Urinary bladder (tissue), 4 donors: ENCODE results near the gene MAPK8IP1. TPM values are rescaled to one million over a fixed set of nuclear protein-coding genes. Genes with fewer than 3 reads are reported as not detected.

Experiments
- DNase-seq: peaks from one replicate; pipeline ENCODE4 v3.0.0-alpha.2; 2015; ENCODE audit errors: extremely low spot score
- H3K27ac ChIP-seq: one replicate; pipeline ENCODE4 v1.5.1; 2013; ENCODE audit warnings: low read depth, mild to moderate bottlenecking, moderate library complexity
- H3K36me3 ChIP-seq: one replicate; pipeline ENCODE4 v1.6.1; 2013; ENCODE audit warnings: mild to moderate bottlenecking, moderate library complexity; ENCODE audit not compliant: insufficient read depth
- H3K4me1 ChIP-seq: one replicate; pipeline ENCODE4 v1.6.1; 2013; ENCODE audit warnings: mild to moderate bottlenecking, moderate library complexity; ENCODE audit not compliant: insufficient read depth
- H3K4me3 ChIP-seq: one replicate; pipeline ENCODE4 v1.5.1; 2013; ENCODE audit warnings: low read depth, low read length
- WGBS: extraction: QIAGEN DNeasy Blood & Tissue Kit; methylation state at CpG from one replicate; pipeline ENCODE4 v1.1.7; 2013; 5-methylcytosine and 5-hydroxymethylcytosine counted together
- polyA plus RNA-seq: library from polyadenylated mRNA; stranded (reverse); fragments of 200-250 nt; gene quantifications from one replicate; pipeline ENCODE4 v1.2.3, GENCODE V29; 2013
- total RNA-seq: library from RNA; depleted of rRNA; stranded (reverse); fragments of >200 nt; gene quantifications from one replicate; pipeline ENCODE4 v1.2.3, GENCODE V29; 2014
- donor health status: healthy with polysubstance abuse.
- donor health status: healthy.

MAPK8IP1 gene
- total and polyA plus RNA-seq, 2 donors: 8.3 to 11.0 TPM

- no peaks in the 10 kb centered on the region for H3K36me3 ChIP-seq
- peaks cover 2% of the 10 kb centered on the region for H3K4me1 ChIP-seq
- peak overlapping the region; percentile 73 for H3K4me3 ChIP-seq
- H3K27ac ChIP-seq: peak overlapping the region; percentile 45
- 6% methylated on average over 16 of the region's 16 CpGs for WGBS
- DNase-seq: no peak
Observed at GRCh38 chr11:45917286-45917622, 31.8 kb downstream of the MAPK8IP1 start.

- peak; percentile 96 for DNase-seq
- peaks cover 2% of the 10 kb centered on the region for H3K4me1 ChIP-seq
- H3K4me3 ChIP-seq: peak within 1 kb of the TSS; percentile 73
- peak within 1 kb of the TSS; percentile 46 for H3K27ac ChIP-seq
- no peaks in the 10 kb centered on the region for H3K36me3 ChIP-seq
- WGBS: under 1% methylated on average over 45 of the region's 45 CpGs
Observed at GRCh38 chr11:45917623-45918330, 32.3 kb downstream of the MAPK8IP1 start, which contains the start of gene PEX16. PEX16 (minus strand) TSS chr11:45917877; CDS start chr11:45917811, 66 bp downstream.

DNA sequence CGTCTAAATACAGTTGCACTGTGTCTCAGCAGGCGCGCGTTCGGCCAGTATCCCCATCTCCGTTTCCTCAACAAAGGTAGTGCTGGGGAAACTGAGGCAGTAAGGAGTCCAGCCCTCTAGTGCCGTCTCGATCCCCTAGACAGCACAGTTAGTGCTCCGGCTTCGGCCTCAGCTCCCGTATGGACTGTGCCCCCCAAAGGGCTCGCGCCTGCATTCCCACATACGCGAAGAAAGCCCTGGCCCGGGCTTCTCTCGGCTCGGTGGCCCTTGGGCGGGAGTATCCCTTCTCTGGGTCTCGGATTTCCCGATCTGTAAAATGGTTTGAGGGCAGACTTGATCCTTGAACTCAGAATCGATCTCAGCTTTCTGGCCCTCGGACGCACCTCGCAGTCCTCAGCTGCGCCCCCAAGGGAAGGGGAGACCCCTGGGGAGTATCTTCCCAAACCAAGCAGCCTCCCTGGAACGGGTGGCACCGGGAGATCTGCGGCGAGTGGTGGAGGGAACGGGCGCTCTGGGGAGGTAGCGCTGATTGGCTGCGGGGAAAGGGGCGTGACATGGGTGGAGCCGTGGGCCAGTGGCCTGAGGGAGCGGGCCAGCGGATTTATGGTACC, 33.0 kb downstream of the MAPK8IP1 start:
- H3K27ac ChIP-seq: peak overlapping the region; percentile 46
- H3K36me3 ChIP-seq: no peaks in the 10 kb centered on the region
- H3K4me1 ChIP-seq: peaks cover 3% of the 10 kb centered on the region
- DNase-seq: no peak
- WGBS: under 1% methylated on average over 38 of the region's 38 CpGs
- peak overlapping the region; percentile 73 for H3K4me3 ChIP-seq

- H3K36me3 ChIP-seq: no peaks in the 10 kb centered on the region
Observed at GRCh38 chr11:45918962-45919675, 33.7 kb downstream of the MAPK8IP1 start.

DNA sequence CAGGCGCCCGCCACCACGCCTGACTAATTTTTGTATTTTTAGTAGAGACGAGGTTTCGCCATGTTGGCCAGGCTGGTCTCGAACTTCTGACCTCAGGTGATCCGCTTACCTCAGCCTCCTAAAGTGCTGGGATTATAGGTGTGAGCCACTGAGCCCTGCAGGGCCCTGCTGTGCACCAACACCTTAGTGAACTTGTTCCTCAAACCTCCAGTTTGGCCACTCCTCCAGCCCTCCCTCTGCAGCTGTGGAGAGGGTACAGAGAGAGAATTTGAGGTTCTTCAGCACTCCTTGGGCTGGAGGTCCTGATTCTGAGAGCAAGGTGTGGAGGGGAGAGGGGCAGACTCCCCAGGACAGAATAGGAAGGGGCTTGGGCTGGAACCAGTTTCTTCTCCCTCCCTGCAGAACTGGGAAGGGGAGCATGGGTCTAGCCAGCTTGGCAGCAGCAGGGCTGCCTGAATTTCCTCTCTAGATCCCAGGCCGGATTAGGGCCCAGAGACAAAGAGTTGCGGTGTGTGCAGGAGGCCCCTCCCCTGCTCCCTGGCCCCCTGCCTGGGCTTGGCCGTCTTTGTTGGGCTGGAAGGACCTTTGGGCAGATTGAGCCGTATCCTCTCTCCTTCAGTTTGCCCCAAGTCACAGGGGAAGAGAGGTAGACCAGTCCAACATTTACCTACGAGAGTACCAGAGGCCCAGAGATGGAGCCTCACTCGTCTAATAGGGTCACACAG, 34.5 kb downstream of the MAPK8IP1 start:
- WGBS: 73% methylated on average over 13 of the region's 13 CpGs
- Histone ChIP-seq H3K27ac (peak overlapping the region; percentile 33), H3K36me3 (no peaks in the 10 kb centered on the region), H3K4me3 (no peak overlapping the region), H3K4me1 (peaks cover 3% of the 10 kb centered on the region)
- DNase-seq: no peak

More at GRCh38 chr11:45918962-45919675, 33.7 kb downstream of the MAPK8IP1 start:
- H3K4me1 ChIP-seq: peaks cover 3% of the 10 kb centered on the region
- peak overlapping the region; percentile 73 for H3K4me3 ChIP-seq
- no peak overlapping the region for H3K27ac ChIP-seq
- no peak for DNase-seq
- WGBS: 67% methylated on average over 7 of the region's 7 CpGs

DNA sequence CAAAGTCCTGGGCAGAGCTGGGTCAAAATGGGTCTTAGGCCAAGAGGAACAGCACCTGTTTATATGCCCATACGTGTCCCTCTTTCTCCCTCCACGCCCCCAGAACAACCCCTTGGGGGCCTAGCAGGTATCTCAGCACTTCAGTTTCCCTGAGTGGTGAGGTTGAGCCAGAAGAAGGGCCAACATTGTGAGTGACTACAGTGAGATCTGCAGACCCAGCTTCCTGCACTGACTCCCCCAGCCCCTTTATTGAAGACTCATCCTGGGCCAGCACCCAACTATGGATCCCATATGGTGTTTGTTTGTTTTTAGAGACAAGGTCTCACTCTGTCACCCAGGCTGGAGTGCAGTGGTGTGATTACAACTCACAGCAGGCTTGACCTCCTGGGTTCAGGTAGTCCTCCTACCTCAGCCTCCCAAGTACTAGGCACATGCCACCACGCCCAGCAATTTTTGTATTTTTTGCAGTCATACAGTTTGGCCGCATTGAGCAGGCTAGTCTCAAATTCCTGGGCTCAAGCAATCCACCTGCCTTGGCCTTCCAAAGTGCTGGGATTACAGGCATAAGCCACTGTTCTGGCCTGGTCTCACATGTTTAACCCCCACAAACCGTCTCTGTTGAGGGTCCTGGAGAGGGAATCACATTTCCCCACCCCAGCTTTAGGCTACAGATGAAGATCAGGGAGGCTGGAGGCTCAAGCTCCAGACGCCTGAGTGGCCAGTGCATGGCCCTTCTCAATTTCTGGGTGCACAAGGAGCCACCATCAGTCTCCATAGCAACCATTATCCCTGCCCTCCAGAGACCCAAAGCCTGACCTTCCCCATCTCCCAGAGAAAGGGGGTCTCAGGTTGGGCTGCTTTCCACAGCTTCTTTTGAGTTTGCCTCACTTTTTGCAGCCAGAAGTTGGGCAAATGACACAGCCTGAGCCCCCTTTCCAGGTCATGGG, 35.4 kb downstream of the MAPK8IP1 start:
- WGBS: 87% methylated on average over 6 of the region's 6 CpGs
- H3K4me1 ChIP-seq: peaks cover 3% of the 10 kb centered on the region
- no peak overlapping the region for H3K4me3 ChIP-seq
- no peak for DNase-seq
- H3K27ac ChIP-seq: peak overlapping the region; percentile 33
- H3K36me3 ChIP-seq: no peaks in the 10 kb centered on the region

GRCh38 chr11:45921561-45922424, 36.3 kb downstream of the MAPK8IP1 start:
- WGBS: 26% methylated on average over 54 of the region's 54 CpGs
- H3K4me3 ChIP-seq: peak overlapping the region; percentile 28
- DNase-seq: no peak

DNA sequence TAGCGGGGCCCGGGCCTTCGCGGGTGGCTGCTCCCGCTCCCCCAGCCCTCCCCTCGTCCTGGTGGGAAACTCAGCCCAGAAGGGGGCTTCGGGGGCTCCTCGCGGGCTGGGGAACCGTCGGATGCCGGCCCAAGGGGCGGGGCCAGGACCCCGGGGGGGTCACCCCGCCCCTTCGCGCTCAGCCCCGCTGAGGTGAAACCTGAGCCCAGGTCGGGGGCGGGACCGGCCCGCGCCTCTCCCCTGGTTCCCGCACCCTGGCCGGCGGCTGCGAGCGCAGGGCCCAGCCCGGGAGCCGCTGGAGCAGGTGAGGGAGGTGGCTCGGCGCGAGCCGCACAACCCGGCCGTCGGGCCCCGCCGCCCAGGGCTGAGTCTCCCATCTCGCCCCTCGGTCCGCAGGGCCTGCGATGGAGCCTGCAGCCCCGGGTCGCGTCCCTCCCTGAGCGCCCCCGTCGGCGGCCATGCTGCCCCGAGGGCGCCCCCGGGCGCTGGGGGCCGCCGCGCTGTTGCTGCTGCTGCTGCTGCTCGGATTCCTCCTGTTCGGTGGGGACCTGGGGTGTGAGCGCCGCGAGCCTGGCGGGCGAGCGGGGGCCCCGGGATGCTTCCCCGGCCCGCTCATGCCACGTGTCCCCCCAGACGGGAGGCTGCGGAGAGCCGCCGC, 37.1 kb downstream of the MAPK8IP1 start, which contains the start of gene LARGE2:
LARGE2 (plus strand) TSS at position 232 of the 658 bp plus-strand sequence; CDS start at position 459, 227 bp downstream.
- WGBS: 1% methylated on average over 72 of the region's 73 CpGs
- Histone ChIP-seq H3K4me1 (peaks cover 1% of the 10 kb centered on the region), H3K36me3 (no peaks in the 10 kb centered on the region), H3K4me3 (peak within 1 kb of the TSS; percentile 28), H3K27ac (no peak within 1 kb of the TSS)
- no peak for DNase-seq

More at GRCh38 chr11:45921561-45922424, 36.3 kb downstream of the MAPK8IP1 start:
- Histone ChIP-seq H3K36me3 (no peaks in the 10 kb centered on the region), H3K4me1 (peaks cover 3% of the 10 kb centered on the region), H3K27ac (no peak overlapping the region)

DNA sequence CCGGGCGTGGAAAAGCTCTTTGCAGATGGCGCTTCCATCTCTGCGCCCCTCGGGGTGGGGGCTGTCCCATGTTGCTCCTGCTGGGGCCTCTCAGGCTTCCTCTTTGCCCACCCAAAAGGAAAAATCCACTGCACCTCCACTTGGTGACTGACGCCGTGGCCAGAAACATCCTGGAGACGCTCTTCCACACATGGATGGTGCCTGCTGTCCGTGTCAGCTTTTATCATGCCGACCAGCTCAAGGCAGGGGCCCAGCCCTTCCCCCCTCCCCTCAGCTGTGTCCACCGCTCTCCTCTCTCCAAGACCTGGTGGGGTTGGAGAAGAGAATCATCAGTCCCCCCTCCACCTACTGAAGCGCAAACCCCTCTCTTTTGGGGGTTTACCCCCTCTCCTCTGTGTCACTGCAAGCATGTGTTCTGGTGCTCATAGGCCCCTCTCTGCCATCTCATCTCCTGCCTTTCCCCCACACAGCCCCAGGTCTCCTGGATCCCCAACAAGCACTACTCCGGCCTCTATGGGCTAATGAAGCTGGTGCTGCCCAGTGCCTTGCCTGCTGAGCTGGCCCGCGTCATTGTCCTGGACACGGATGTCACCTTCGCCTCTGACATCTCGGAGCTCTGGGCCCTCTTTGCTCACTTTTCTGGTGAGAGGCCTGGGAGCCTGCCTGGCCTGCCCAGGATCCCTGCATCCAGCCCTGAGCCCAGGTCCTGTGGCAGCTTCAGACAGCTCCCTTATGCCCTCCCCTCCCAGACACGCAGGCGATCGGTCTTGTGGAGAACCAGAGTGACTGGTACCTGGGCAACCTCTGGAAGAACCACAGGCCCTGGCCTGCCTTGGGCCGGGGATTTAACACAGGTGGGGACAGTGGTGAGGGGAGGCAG, 38.8 kb downstream of the MAPK8IP1 start:
- no peak overlapping the region for H3K4me3 ChIP-seq
- no peaks in the 10 kb centered on the region for H3K36me3 ChIP-seq
- no peak overlapping the region for H3K27ac ChIP-seq
- H3K4me1 ChIP-seq: peaks cover 1% of the 10 kb centered on the region
- DNase-seq: no peak
- 86% methylated on average over 22 of the region's 22 CpGs for WGBS

DNA sequence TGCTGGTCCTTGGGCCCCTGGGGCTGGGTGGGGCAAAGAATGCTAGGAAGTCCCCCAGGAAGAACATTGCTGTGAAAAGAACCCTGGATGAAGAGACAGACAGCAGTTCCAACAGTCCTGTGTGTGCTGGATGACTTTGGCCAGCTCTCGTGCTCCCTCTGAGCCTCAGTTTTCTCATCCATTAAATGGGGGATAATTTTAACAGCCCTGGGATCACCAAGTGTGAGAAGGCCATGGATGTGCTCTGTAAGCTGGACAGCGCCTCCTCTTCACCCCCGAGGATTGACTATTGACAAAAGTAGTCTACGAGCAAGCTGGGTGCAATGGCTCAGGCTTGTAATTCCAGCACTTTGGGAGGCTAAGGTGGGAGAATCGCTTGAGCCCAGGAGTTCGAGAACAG, 39.5 kb downstream of the MAPK8IP1 start:
- DNase-seq: no peak
- no peak overlapping the region for H3K4me3 ChIP-seq
- peaks cover 1% of the 10 kb centered on the region for H3K4me1 ChIP-seq
- no peak overlapping the region for H3K27ac ChIP-seq
- 89% methylated on average over 6 of the region's 6 CpGs for WGBS
- H3K36me3 ChIP-seq: no peaks in the 10 kb centered on the region

- WGBS: 84% methylated on average over 3 of the region's 3 CpGs
- DNase-seq: no peak
- Histone ChIP-seq H3K36me3 (no peaks in the 10 kb centered on the region), H3K27ac (no peak overlapping the region), H3K4me1 (peaks cover 1% of the 10 kb centered on the region), H3K4me3 (no peak overlapping the region)
Observed at GRCh38 chr11:45925550-45925949, 40.1 kb downstream of the MAPK8IP1 start.
